Naive B cell (primary cell): ENCODE data around the gene TNIK. TPM values are rescaled to one million over a fixed set of nuclear protein-coding genes. Genes with fewer than 3 reads are reported as not detected.

Experiments
- ATAC-seq, 2 donors: fragments of 150-1000 bp; cut with Tn5 transposase; 2 replicates each; pipeline ENCODE4 v1.10.0; 2021; ENCODE audit warnings: low read depth in 2 of 2, mild to moderate bottlenecking in 2 of 2, moderate library complexity in 2 of 2
- DNase-seq: peaks from one replicate; pipeline ENCODE4 v3.0.0; 2022
- H3K27ac Mint-ChIP-seq, 6 donors: one replicate each; pipeline ENCODE4 v1.8.0; 2020 to 2022; ENCODE audit warnings: mild to moderate bottlenecking in 6 of 6, mixed read lengths in 6 of 6, moderate library complexity in 5 of 6, inconsistent platforms in 2 of 6
- H3K27me3 Mint-ChIP-seq, 3 donors: one replicate each; pipeline ENCODE4 v1.8.0; 2021 to 2022; ENCODE audit warnings: mixed read lengths in 3 of 3, mild to moderate bottlenecking in 1 of 3
- H3K36me3 Mint-ChIP-seq, 2 donors: one replicate each; pipeline ENCODE4 v1.8.0; 2020 to 2022; ENCODE audit warnings: mixed read lengths in 2 of 2, inconsistent platforms in 1 of 2, mild to moderate bottlenecking in 1 of 2
- H3K4me1 Mint-ChIP-seq, 3 donors: one replicate each; pipeline ENCODE4 v1.8.0; 2020 to 2022; ENCODE audit warnings: mixed read lengths in 3 of 3, inconsistent platforms in 1 of 3, mild to moderate bottlenecking in 1 of 3, moderate library complexity in 1 of 3
- H3K4me3 Mint-ChIP-seq, 8 donors: one replicate each; pipeline ENCODE4 v1.8.0; 2020 to 2022; ENCODE audit warnings: mild to moderate bottlenecking in 8 of 8, mixed read lengths in 8 of 8, moderate library complexity in 8 of 8, inconsistent platforms in 2 of 8
- H3K9me3 Mint-ChIP-seq, 7 donors: one replicate each; pipeline ENCODE4 v1.8.0; 2020 to 2022; ENCODE audit warnings: mixed read lengths in 7 of 7, mild to moderate bottlenecking in 5 of 7, inconsistent platforms in 2 of 7, moderate library complexity in 1 of 7
- polyA plus RNA-seq, 6 donors: library from polyadenylated mRNA; unstranded; fragments of 300-500 nt; fragmentation: Illumina TruSeq; gene quantifications; one replicate each; pipeline ENCODE4 v1.2.3, GENCODE V29; 2021; ENCODE audit warnings: low read depth in 6 of 6

The TNIK gene
- polyA plus RNA-seq, 6 donors from 2014 or later = 0.58 to 1.8 (median 1.1) TPM; not detected in 1

- DNase-seq (no peak), ATAC-seq (no peak)
- Mint-ChIP-seq H3K4me1 (no peaks in the 10 kb centered on the region), H3K4me3 (no peak overlapping the region), H3K36me3 (no peaks in the 10 kb centered on the region), H3K9me3 (no peaks in the 10 kb centered on the region), H3K27me3 (no peaks in the 10 kb centered on the region), H3K27ac (no peak overlapping the region)
These were observed 97.0 kb downstream of the TNIK start for GRCh38 chr3:171363202-171363601.

DNA sequence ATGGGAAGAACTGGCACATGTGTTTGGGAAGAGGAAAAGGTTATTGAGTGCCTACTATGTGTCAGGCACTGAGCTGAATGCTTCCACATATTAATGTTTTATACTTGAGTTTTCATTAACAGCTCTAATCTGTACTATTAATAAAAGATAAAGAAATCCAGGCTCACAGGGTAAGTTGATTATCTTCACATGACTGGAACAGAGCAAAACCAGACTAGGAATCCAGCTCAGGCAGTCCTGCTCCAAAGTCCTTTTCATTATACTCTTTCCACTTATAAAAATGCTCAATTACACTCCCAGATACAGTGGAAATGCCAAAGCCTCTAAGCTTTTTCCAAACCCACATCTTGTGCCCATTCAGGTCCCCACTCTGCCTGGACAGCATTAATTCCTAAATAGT, 97.6 kb downstream of the TNIK start:
- H3K9me3 Mint-ChIP-seq = no peaks in the 10 kb centered on the region
- ATAC-seq (no peak), DNase-seq (no peak)
- no peak overlapping the region for H3K27ac Mint-ChIP-seq
- H3K4me1 Mint-ChIP-seq = no peaks in the 10 kb centered on the region
- H3K36me3 Mint-ChIP-seq = no peaks in the 10 kb centered on the region
- no peaks in the 10 kb centered on the region for H3K27me3 Mint-ChIP-seq
- no peak overlapping the region for H3K4me3 Mint-ChIP-seq

GRCh38 chr3:171358881-171359198, 101.4 kb downstream of the TNIK start:
- Mint-ChIP-seq H3K36me3 (no peaks in the 10 kb centered on the region), H3K9me3 (no peaks in the 10 kb centered on the region), H3K27ac (no peak overlapping the region), H3K4me3 (no peak overlapping the region), H3K4me1 (no peaks in the 10 kb centered on the region), H3K27me3 (no peaks in the 10 kb centered on the region)
- DNase-seq (no peak), ATAC-seq (no peak)

GRCh38 chr3:171358181-171358880, 101.9 kb downstream of the TNIK start:
- Mint-ChIP-seq H3K4me1 (no peaks in the 10 kb centered on the region), H3K9me3 (no peaks in the 10 kb centered on the region), H3K27ac (no peak overlapping the region), H3K27me3 (no peaks in the 10 kb centered on the region), H3K36me3 (no peaks in the 10 kb centered on the region), H3K4me3 (no peak overlapping the region)
- DNase-seq (no peak), ATAC-seq (no peak)

- H3K4me3 Mint-ChIP-seq = peak overlapping the region in 1 of 8 donors; percentile 82
- DNase-seq = no peak
- H3K4me1 Mint-ChIP-seq = no peaks in the 10 kb centered on the region
- H3K36me3 Mint-ChIP-seq = no peaks in the 10 kb centered on the region
- H3K27me3 Mint-ChIP-seq = no peaks in the 10 kb centered on the region
- no peaks in the 10 kb centered on the region for H3K9me3 Mint-ChIP-seq
- H3K27ac Mint-ChIP-seq = no peak overlapping the region
- ATAC-seq = no peak
These were observed 102.5 kb downstream of the TNIK start for GRCh38 chr3:171357721-171358120.

- no peaks in the 10 kb centered on the region for H3K27me3 Mint-ChIP-seq
- ATAC-seq = no peak
These were observed 104.0 kb downstream of the TNIK start for GRCh38 chr3:171356251-171356650.

GRCh38 chr3:171354706-171355582, 105.3 kb downstream of the TNIK start:
- H3K36me3 Mint-ChIP-seq = no peaks in the 10 kb centered on the region
- no peak overlapping the region for H3K4me3 Mint-ChIP-seq
- H3K9me3 Mint-ChIP-seq = no peaks in the 10 kb centered on the region
- no peak overlapping the region for H3K27ac Mint-ChIP-seq
- no peak for ATAC-seq
- no peak for DNase-seq
- H3K4me1 Mint-ChIP-seq = no peaks in the 10 kb centered on the region
- no peaks in the 10 kb centered on the region for H3K27me3 Mint-ChIP-seq

More at GRCh38 chr3:171356251-171356650, 104.0 kb downstream of the TNIK start:
- no peaks in the 10 kb centered on the region for H3K9me3 Mint-ChIP-seq
- H3K27ac Mint-ChIP-seq = no peak overlapping the region
- no peak for DNase-seq
- H3K36me3 Mint-ChIP-seq = no peaks in the 10 kb centered on the region
- no peaks in the 10 kb centered on the region for H3K4me1 Mint-ChIP-seq
- no peak overlapping the region for H3K4me3 Mint-ChIP-seq

DNA sequence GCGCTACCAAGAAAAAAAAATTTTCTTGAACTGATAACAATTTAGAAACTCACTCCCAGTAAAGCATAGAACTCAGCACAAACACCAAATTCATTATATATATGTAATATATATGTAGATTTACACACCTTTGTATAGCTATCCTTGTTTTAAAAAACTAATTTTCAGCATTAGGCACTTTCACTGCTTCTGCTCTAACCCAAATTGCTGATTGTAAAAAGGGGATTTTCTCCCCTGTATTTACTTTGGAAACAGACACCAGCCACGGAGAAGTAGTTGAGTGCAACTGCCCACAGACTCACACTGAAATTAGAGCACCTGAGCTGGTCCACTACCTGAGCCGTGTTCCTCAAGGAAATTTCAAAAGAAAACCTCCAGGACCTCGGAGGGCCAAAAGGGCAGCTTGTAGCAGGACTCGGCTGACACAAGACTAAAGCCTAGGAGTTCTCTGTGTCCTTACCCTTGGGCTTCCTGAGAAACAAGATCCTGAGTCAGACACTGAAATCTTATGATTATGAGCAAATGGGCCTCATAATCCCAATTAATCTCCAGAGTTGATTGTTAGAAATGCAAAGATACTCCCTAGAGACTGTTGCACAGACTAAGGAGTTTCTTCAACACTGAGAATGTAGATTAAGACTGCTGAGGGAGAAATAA, 106.0 kb downstream of the TNIK start:
- Mint-ChIP-seq H3K36me3 (no peaks in the 10 kb centered on the region), H3K4me3 (no peak overlapping the region), H3K27ac (no peak overlapping the region), H3K4me1 (no peaks in the 10 kb centered on the region), H3K9me3 (no peaks in the 10 kb centered on the region), H3K27me3 (no peaks in the 10 kb centered on the region)
- no peak for ATAC-seq
- no peak for DNase-seq

DNA sequence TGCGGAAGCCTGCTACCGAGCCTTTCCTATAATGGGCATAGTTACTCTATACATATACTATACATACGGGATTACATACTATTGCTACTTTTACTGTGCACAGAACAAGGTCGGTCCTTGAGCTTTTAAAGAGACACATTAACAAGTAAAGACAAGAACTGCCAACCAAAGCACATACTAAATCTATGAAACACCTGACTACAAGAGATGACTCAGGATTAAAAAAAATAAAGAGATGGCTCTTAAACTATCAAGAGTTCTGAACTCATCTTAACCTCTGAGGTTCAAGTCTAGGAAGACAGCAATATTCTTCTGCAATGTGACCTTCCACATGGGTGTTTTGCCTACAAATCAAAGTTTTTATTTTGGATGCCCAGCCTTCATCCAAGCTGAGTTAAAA, 106.8 kb downstream of the TNIK start:
- Mint-ChIP-seq H3K4me3 (no peak overlapping the region), H3K36me3 (no peaks in the 10 kb centered on the region), H3K27me3 (no peaks in the 10 kb centered on the region), H3K4me1 (no peaks in the 10 kb centered on the region), H3K9me3 (no peaks in the 10 kb centered on the region), H3K27ac (no peak overlapping the region)
- no peak for ATAC-seq
- DNase-seq = no peak

GRCh38 chr3:171352387-171352935, 107.7 kb downstream of the TNIK start:
- Mint-ChIP-seq H3K36me3 (no peaks in the 10 kb centered on the region), H3K9me3 (no peaks in the 10 kb centered on the region), H3K4me1 (peaks cover 0 to 1% (median under 1%) of the 10 kb centered on the region in 3 donors), H3K27ac (no peak overlapping the region), H3K4me3 (no peak overlapping the region), H3K27me3 (no peaks in the 10 kb centered on the region)
- DNase-seq (no peak), ATAC-seq (no peak)

- H3K4me3 Mint-ChIP-seq = no peak overlapping the region
- peaks cover 0 to 8% (median 7%) of the 10 kb centered on the region in 3 donors for H3K4me1 Mint-ChIP-seq
- H3K9me3 Mint-ChIP-seq = no peaks in the 10 kb centered on the region
- H3K27ac Mint-ChIP-seq = no peak overlapping the region
- no peaks in the 10 kb centered on the region for H3K27me3 Mint-ChIP-seq
- DNase-seq (no peak), ATAC-seq (no peak)
- no peaks in the 10 kb centered on the region for H3K36me3 Mint-ChIP-seq
These were observed 108.5 kb downstream of the TNIK start for GRCh38 chr3:171351676-171352075.

- H3K27ac Mint-ChIP-seq = no peak overlapping the region
- peaks cover 0 to 4% (median 0%) of the 10 kb centered on the region in 3 donors for H3K27me3 Mint-ChIP-seq
- no peak for DNase-seq
- H3K4me3 Mint-ChIP-seq = no peak overlapping the region
- H3K4me1 Mint-ChIP-seq = peaks cover 0 to 11% (median 9%) of the 10 kb centered on the region in 3 donors
- peaks cover 0 to 4% (median 0%) of the 10 kb centered on the region in 7 donors for H3K9me3 Mint-ChIP-seq
- no peaks in the 10 kb centered on the region for H3K36me3 Mint-ChIP-seq
- ATAC-seq = no peak
These were observed 109.8 kb downstream of the TNIK start for GRCh38 chr3:171350364-171350763.

DNA sequence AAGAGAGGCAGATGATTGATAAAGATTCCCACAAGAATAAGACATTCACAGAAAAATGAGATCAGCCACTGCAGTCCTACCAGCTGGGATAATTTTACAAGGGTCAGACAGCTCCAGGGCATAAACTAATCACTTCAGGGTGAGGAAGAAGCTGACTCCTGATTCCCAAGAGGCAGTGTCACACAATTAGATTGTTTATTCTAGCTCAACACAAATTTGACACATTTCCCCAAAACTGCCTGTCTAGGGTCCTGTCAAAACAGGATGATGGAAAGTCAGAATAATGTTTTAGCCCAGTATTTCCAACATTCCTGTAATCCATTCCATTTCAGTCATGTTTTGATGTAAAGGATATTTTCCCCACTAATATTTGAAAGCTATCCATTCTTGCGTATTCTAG, 110.8 kb downstream of the TNIK start:
- ATAC-seq = no peak
- no peak for DNase-seq
- Mint-ChIP-seq H3K27me3 (peaks cover 0 to 4% (median 0%) of the 10 kb centered on the region in 3 donors), H3K36me3 (no peaks in the 10 kb centered on the region), H3K4me3 (no peak overlapping the region), H3K4me1 (peaks cover 0 to 11% (median 9%) of the 10 kb centered on the region in 3 donors), H3K9me3 (peaks cover 0 to 4% (median 0%) of the 10 kb centered on the region in 7 donors), H3K27ac (no peak overlapping the region)
